ENCODE results near the gene IL18R1.

The IL18R1 gene

GRCh38 chr2:102392942-102393341, 37.3 kb downstream of the IL18R1 start:
- DNase-seq: no peak

GRCh38 chr2:102396012-102396411, 40.4 kb downstream of the IL18R1 start:
- DNase-seq: no peak

GRCh38 chr2:102397209-102397608, 41.6 kb downstream of the IL18R1 start:
- no peak for DNase-seq

GRCh38 chr2:102399499-102400141, 44.0 kb downstream of the IL18R1 start:
- no peak for DNase-seq

GRCh38 chr2:102401456-102401855, 45.9 kb downstream of the IL18R1 start:
- DNase-seq: no peak

GRCh38 chr2:102401865-102402264, 46.3 kb downstream of the IL18R1 start:
- DNase-seq: no peak

GRCh38 chr2:102410952-102411351, 55.4 kb downstream of the IL18R1 start:
- no peak for DNase-seq

- no peak for DNase-seq
Measured at GRCh38 chr2:102412199-102412598, 56.6 kb downstream of the IL18R1 start.

- DNase-seq: no peak
Measured at GRCh38 chr2:102417946-102418345, 62.4 kb downstream of the IL18R1 start.

- DNase-seq: no peak
Measured at GRCh38 chr2:102418421-102418961, 62.9 kb downstream of the IL18R1 start.

GRCh38 chr2:102420290-102420689, 64.7 kb downstream of the IL18R1 start:
- no peak for DNase-seq

- no peak for DNase-seq
Measured at GRCh38 chr2:102421890-102422759, 66.5 kb downstream of the IL18R1 start.

GRCh38 chr2:102422910-102423309, 67.3 kb downstream of the IL18R1 start, which contains the start of gene IL18RAP:
Gene IL18RAP, plus strand, starts transcription at chr2:102423160. Its CDS starts 118 bp downstream, at chr2:102423278.
- DNase-seq: no peak

GRCh38 chr2:102423368-102423767, 67.8 kb downstream of the IL18R1 start:
- DNase-seq: no peak

- no peak for DNase-seq
Measured at GRCh38 chr2:102424754-102425153, 69.2 kb downstream of the IL18R1 start.

GRCh38 chr2:102425441-102426132, 70.0 kb downstream of the IL18R1 start:
- DNase-seq: no peak

- no peak for DNase-seq
Measured at GRCh38 chr2:102427249-102427648, 71.7 kb downstream of the IL18R1 start.

GRCh38 chr2:102428573-102428972, 73.0 kb downstream of the IL18R1 start:
- no peak for DNase-seq

GRCh38 chr2:102432386-102432785, 76.8 kb downstream of the IL18R1 start:
- no peak for DNase-seq

- no peak for DNase-seq
Measured at GRCh38 chr2:102433973-102434654, 78.5 kb downstream of the IL18R1 start.

GRCh38 chr2:102434655-102435381, 79.2 kb downstream of the IL18R1 start:
- DNase-seq: no peak

GRCh38 chr2:102435741-102436140, 80.1 kb downstream of the IL18R1 start:
- DNase-seq: no peak

Data from left hindlimb (tissue), 1 donor.